PFSK-1 (cell line): ENCODE measurements around the gene GNG7.

Experiments used
- POLR2AphosphoS5 ChIP-seq: IDR thresholded peaks from 2 replicates; pipeline ENCODE4 v1.6.1; 2012; ENCODE audit warnings: low read depth, mild to moderate bottlenecking, control low read depth, low read length, moderate library complexity
- SIN3A ChIP-seq: IDR thresholded peaks from 2 replicates; pipeline ENCODE4 v1.6.1; 2012; ENCODE audit warnings: mild to moderate bottlenecking, low read length, moderate library complexity, borderline replicate concordance; ENCODE audit not compliant: insufficient read depth

GRCh38 chr19:2487090-2487489, 215.4 kb downstream of the GNG7 start:
- TF ChIP-seq SIN3A (no peak), POLR2AphosphoS5 (no peak)
